ENCODE measurements around the gene LRBA.
A peak's percentile ranks its signal among the peaks of the same experiment; 100 is the strongest.
"Not testable (repeated sequence)": the region's sequence is repeated elsewhere in the genome, so short reads cannot be mapped to it uniquely, and the experiment has no call there.

Gene LRBA

GRCh38 chr4:150970685-150971151, 44.4 kb downstream of the LRBA start:
- peaks cover 0 to 32% (median 5%) of the 10 kb centered on the region in 4 experiments for H3K4me1 ChIP-seq (ENCODE audit: control extremely low read depth in 1 of 4, control insufficient read depth in 4 of 4, insufficient read depth in 4 of 4, low read length in 3 of 4)
- peaks cover 0 to 6% (median 0%) of the 10 kb centered on the region in 4 experiments for H3K36me3 ChIP-seq (ENCODE audit: control insufficient read depth in 4 of 4, insufficient read depth in 4 of 4, low read length in 3 of 4)
- H3K4me3 ChIP-seq (ENCODE audit: control insufficient read depth in 1 of 7, extremely low read depth in 1 of 7, insufficient read depth in 4 of 7, low read depth in 2 of 7, low read length in 6 of 7), result no peak overlapping the region
- ChIA-PET CTCF (interaction anchor here (1.0 to 2.8 kb wide), 5 partner anchors 9 to 104 kb away, joined by 3 to 21 read pairs (median 3); no protein-coding TSS in a partner anchor), POLR2A (no interaction called here)
- no peak overlapping the region for H3K27ac ChIP-seq (ENCODE audit: insufficient read depth in 1 of 2, low read depth in 1 of 2, low read length in 2 of 2, poor library complexity in 1 of 2, severe bottlenecking in 2 of 2)
- DNase-seq, result no peak
- H3K27me3 ChIP-seq (replicated peaks in 2 of 5; ENCODE audit: control insufficient read depth in 4 of 5, insufficient read depth in 5 of 5, low read length in 4 of 5), result no peaks in the 10 kb centered on the region
- WGBS (ENCODE audit: insufficient coverage), result no CpG with 5 or more reads among the region's 2 CpGs
- peaks cover 0 to 5% (median 3%) of the 10 kb centered on the region in 5 experiments for H3K9me3 ChIP-seq (ENCODE audit: control extremely low read depth in 1 of 5, control insufficient read depth in 4 of 5, insufficient read depth in 2 of 5, low read depth in 1 of 5, low read length in 4 of 5)

GRCh38 chr4:150964754-150965153, 50.3 kb downstream of the LRBA start:
- H3K27ac ChIP-seq (ENCODE audit: insufficient read depth in 1 of 2, low read depth in 1 of 2, low read length in 2 of 2, poor library complexity in 1 of 2, severe bottlenecking in 2 of 2), result no peak overlapping the region
- CTCF ChIA-PET, result no interaction called here
- no peaks in the 10 kb centered on the region for H3K27me3 ChIP-seq (replicated peaks in 2 of 5; ENCODE audit: control insufficient read depth in 4 of 5, insufficient read depth in 5 of 5, low read length in 4 of 5)
- POLR2A ChIA-PET, result interaction anchor here (0.5 kb wide), 1 partner anchor 175 kb away, joined by 4 read pairs; no protein-coding TSS in a partner anchor
- peaks cover 0 to 8% (median 1%) of the 10 kb centered on the region in 4 experiments for H3K4me1 ChIP-seq (ENCODE audit: control extremely low read depth in 1 of 4, control insufficient read depth in 4 of 4, insufficient read depth in 4 of 4, low read length in 3 of 4)
- H3K4me3 ChIP-seq (ENCODE audit: control insufficient read depth in 1 of 7, extremely low read depth in 1 of 7, insufficient read depth in 4 of 7, low read depth in 2 of 7, low read length in 6 of 7), result no peak overlapping the region
- peaks cover 0 to 8% (median 0%) of the 10 kb centered on the region in 4 experiments for H3K36me3 ChIP-seq (ENCODE audit: control insufficient read depth in 4 of 4, insufficient read depth in 4 of 4, low read length in 3 of 4)
- H3K9me3 ChIP-seq (ENCODE audit: control extremely low read depth in 1 of 5, control insufficient read depth in 4 of 5, insufficient read depth in 2 of 5, low read depth in 1 of 5, low read length in 4 of 5), result peaks cover 0 to 5% (median 3%) of the 10 kb centered on the region in 5 experiments
- no peak for DNase-seq

- H3K36me3 ChIP-seq (ENCODE audit: control insufficient read depth in 4 of 4, insufficient read depth in 4 of 4, low read length in 3 of 4), result peaks cover 0 to 11% (median under 1%) of the 10 kb centered on the region in 4 experiments
- POLR2A ChIA-PET; CTCF ChIA-PET; H3K9me3 ChIP-seq (ENCODE audit: control extremely low read depth in 1 of 5, control insufficient read depth in 4 of 5, insufficient read depth in 2 of 5, low read depth in 1 of 5, low read length in 4 of 5); H3K4me3 ChIP-seq (ENCODE audit: control insufficient read depth in 1 of 7, extremely low read depth in 1 of 7, insufficient read depth in 4 of 7, low read depth in 2 of 7, low read length in 6 of 7); H3K27me3 ChIP-seq (replicated peaks in 2 of 5; ENCODE audit: control insufficient read depth in 4 of 5, insufficient read depth in 5 of 5, low read length in 4 of 5); H3K27ac ChIP-seq (ENCODE audit: insufficient read depth in 1 of 2, low read depth in 1 of 2, low read length in 2 of 2, poor library complexity in 1 of 2, severe bottlenecking in 2 of 2); H3K4me1 ChIP-seq (ENCODE audit: control extremely low read depth in 1 of 4, control insufficient read depth in 4 of 4, insufficient read depth in 4 of 4, low read length in 3 of 4); DNase-seq: not testable (repeated sequence)
- 98% methylated on average over 27 of the region's 47 CpGs for WGBS (ENCODE audit: insufficient coverage)
Measured at GRCh38 chr4:150963602-150964345, 51.3 kb downstream of the LRBA start.

- CTCF ChIA-PET, result interaction anchor here (1.0 to 2.8 kb wide), 13 partner anchors 9 to 104 kb away, joined by 3 to 21 read pairs (median 4); no protein-coding TSS in a partner anchor
- whole genome bisulfite sequencing (ENCODE audit: insufficient coverage), result no CpG with 5 or more reads among the region's 1 CpG
- Histone ChIP-seq H3K4me1 (ENCODE audit: control extremely low read depth in 1 of 4, control insufficient read depth in 4 of 4, insufficient read depth in 4 of 4, low read length in 3 of 4) (peaks cover 0 to 8% (median 1%) of the 10 kb centered on the region in 4 experiments), H3K9me3 (ENCODE audit: control extremely low read depth in 1 of 5, control insufficient read depth in 4 of 5, insufficient read depth in 2 of 5, low read depth in 1 of 5, low read length in 4 of 5) (peaks cover 0 to 14% (median 11%) of the 10 kb centered on the region in 5 experiments), H3K4me3 (ENCODE audit: control insufficient read depth in 1 of 7, extremely low read depth in 1 of 7, insufficient read depth in 4 of 7, low read depth in 2 of 7, low read length in 6 of 7) (no peak overlapping the region), H3K36me3 (ENCODE audit: control insufficient read depth in 4 of 4, insufficient read depth in 4 of 4, low read length in 3 of 4) (peaks cover 0 to 19% (median 4%) of the 10 kb centered on the region in 4 experiments), H3K27me3 (replicated peaks in 2 of 5; ENCODE audit: control insufficient read depth in 4 of 5, insufficient read depth in 5 of 5, low read length in 4 of 5) (no peaks in the 10 kb centered on the region), H3K27ac (ENCODE audit: insufficient read depth in 1 of 2, low read depth in 1 of 2, low read length in 2 of 2, poor library complexity in 1 of 2, severe bottlenecking in 2 of 2) (peak overlapping the region in 1 of 2 experiments; percentile 25)
- DNase-seq, result peak in 2 of 3 donors; percentile 52 to 58
- POLR2A ChIA-PET, result no interaction called here
Measured at GRCh38 chr4:150962245-150962644, 52.8 kb downstream of the LRBA start.

GRCh38 chr4:150961566-150961965, 53.5 kb downstream of the LRBA start:
- no peak for DNase-seq
- peak overlapping the region in 1 of 2 experiments; percentile 18 for H3K27ac ChIP-seq (ENCODE audit: insufficient read depth in 1 of 2, low read depth in 1 of 2, low read length in 2 of 2, poor library complexity in 1 of 2, severe bottlenecking in 2 of 2)
- peaks cover 0 to 25% (median 5%) of the 10 kb centered on the region in 4 experiments for H3K36me3 ChIP-seq (ENCODE audit: control insufficient read depth in 4 of 4, insufficient read depth in 4 of 4, low read length in 3 of 4)
- no CpG with 5 or more reads among the region's 1 CpG for WGBS (ENCODE audit: insufficient coverage)
- H3K9me3 ChIP-seq (ENCODE audit: control extremely low read depth in 1 of 5, control insufficient read depth in 4 of 5, insufficient read depth in 2 of 5, low read depth in 1 of 5, low read length in 4 of 5), result peaks cover 0 to 16% (median 16%) of the 10 kb centered on the region in 5 experiments
- POLR2A ChIA-PET, result no interaction called here
- no peaks in the 10 kb centered on the region for H3K27me3 ChIP-seq (replicated peaks in 2 of 5; ENCODE audit: control insufficient read depth in 4 of 5, insufficient read depth in 5 of 5, low read length in 4 of 5)
- H3K4me1 ChIP-seq (ENCODE audit: control extremely low read depth in 1 of 4, control insufficient read depth in 4 of 4, insufficient read depth in 4 of 4, low read length in 3 of 4), result peaks cover 0 to 8% (median 1%) of the 10 kb centered on the region in 4 experiments
- CTCF ChIA-PET, result interaction anchor here (0.6 to 2.8 kb wide), 16 partner anchors 10 to 111 kb away, joined by 3 to 21 read pairs (median 4); no protein-coding TSS in a partner anchor
- H3K4me3 ChIP-seq (ENCODE audit: control insufficient read depth in 1 of 7, extremely low read depth in 1 of 7, insufficient read depth in 4 of 7, low read depth in 2 of 7, low read length in 6 of 7), result no peak overlapping the region

GRCh38 chr4:150960818-150961217, 54.3 kb downstream of the LRBA start:
- Histone ChIP-seq H3K4me1 (ENCODE audit: control extremely low read depth in 1 of 4, control insufficient read depth in 4 of 4, insufficient read depth in 4 of 4, low read length in 3 of 4) (peaks cover 0 to 5% (median 1%) of the 10 kb centered on the region in 4 experiments), H3K27me3 (replicated peaks in 2 of 5; ENCODE audit: control insufficient read depth in 4 of 5, insufficient read depth in 5 of 5, low read length in 4 of 5) (no peaks in the 10 kb centered on the region), H3K36me3 (ENCODE audit: control insufficient read depth in 4 of 4, insufficient read depth in 4 of 4, low read length in 3 of 4) (peaks cover 0 to 25% (median 6%) of the 10 kb centered on the region in 4 experiments), H3K9me3 (ENCODE audit: control extremely low read depth in 1 of 5, control insufficient read depth in 4 of 5, insufficient read depth in 2 of 5, low read depth in 1 of 5, low read length in 4 of 5) (peaks cover 0 to 16% (median 16%) of the 10 kb centered on the region in 5 experiments), H3K27ac (ENCODE audit: insufficient read depth in 1 of 2, low read depth in 1 of 2, low read length in 2 of 2, poor library complexity in 1 of 2, severe bottlenecking in 2 of 2) (no peak overlapping the region), H3K4me3 (ENCODE audit: control insufficient read depth in 1 of 7, extremely low read depth in 1 of 7, insufficient read depth in 4 of 7, low read depth in 2 of 7, low read length in 6 of 7) (no peak overlapping the region)
- POLR2A ChIA-PET, result no interaction called here
- DNase-seq, result peak; percentile 46 to 69 (median 59)
- no CpG with 5 or more reads among the region's 2 CpGs for WGBS (ENCODE audit: insufficient coverage)
- CTCF ChIA-PET, result interaction anchor here (0.6 to 2.8 kb wide), 18 partner anchors 9 to 140 kb away, joined by 3 to 21 read pairs (median 4); partner anchors contain the start of gene LRBA

- no CpG with 5 or more reads among the region's 2 CpGs for WGBS (ENCODE audit: insufficient coverage)
- Histone ChIP-seq H3K4me3 (ENCODE audit: control insufficient read depth in 1 of 7, extremely low read depth in 1 of 7, insufficient read depth in 4 of 7, low read depth in 2 of 7, low read length in 6 of 7) (no peak overlapping the region), H3K9me3 (ENCODE audit: control extremely low read depth in 1 of 5, control insufficient read depth in 4 of 5, insufficient read depth in 2 of 5, low read depth in 1 of 5, low read length in 4 of 5) (peaks cover 0 to 16% (median 16%) of the 10 kb centered on the region in 5 experiments), H3K27ac (ENCODE audit: insufficient read depth in 1 of 2, low read depth in 1 of 2, low read length in 2 of 2, poor library complexity in 1 of 2, severe bottlenecking in 2 of 2) (no peak overlapping the region), H3K36me3 (ENCODE audit: control insufficient read depth in 4 of 4, insufficient read depth in 4 of 4, low read length in 3 of 4) (peaks cover 0 to 29% (median 6%) of the 10 kb centered on the region in 4 experiments), H3K27me3 (replicated peaks in 2 of 5; ENCODE audit: control insufficient read depth in 4 of 5, insufficient read depth in 5 of 5, low read length in 4 of 5) (no peaks in the 10 kb centered on the region), H3K4me1 (ENCODE audit: control extremely low read depth in 1 of 4, control insufficient read depth in 4 of 4, insufficient read depth in 4 of 4, low read length in 3 of 4) (peaks cover 0 to 5% (median 1%) of the 10 kb centered on the region in 4 experiments)
- DNase-seq, result peak; percentile 31 to 62 (median 52)
- POLR2A ChIA-PET, result no interaction called here
- CTCF ChIA-PET, result interaction anchor here (0.8 to 2.4 kb wide), 17 partner anchors 9 to 146 kb away, joined by 3 to 8 read pairs (median 3); partner anchors contain the start of gene LRBA
Measured at GRCh38 chr4:150960079-150960478, 55.0 kb downstream of the LRBA start.

Data from common myeloid progenitor, CD34-positive (primary cell).